HG02763 (cell line): ENCODE data around the gene TRAF3IP1.

Experiments
- ATAC-seq: cut with Tn5 transposase; IDR thresholded peaks from one replicate; pipeline ENCODE4 v1.9.1; 2021; ENCODE audit warnings: mild to moderate bottlenecking, moderate library complexity; ENCODE audit not compliant: unreplicated experiment

Gene TRAF3IP1

DNA sequence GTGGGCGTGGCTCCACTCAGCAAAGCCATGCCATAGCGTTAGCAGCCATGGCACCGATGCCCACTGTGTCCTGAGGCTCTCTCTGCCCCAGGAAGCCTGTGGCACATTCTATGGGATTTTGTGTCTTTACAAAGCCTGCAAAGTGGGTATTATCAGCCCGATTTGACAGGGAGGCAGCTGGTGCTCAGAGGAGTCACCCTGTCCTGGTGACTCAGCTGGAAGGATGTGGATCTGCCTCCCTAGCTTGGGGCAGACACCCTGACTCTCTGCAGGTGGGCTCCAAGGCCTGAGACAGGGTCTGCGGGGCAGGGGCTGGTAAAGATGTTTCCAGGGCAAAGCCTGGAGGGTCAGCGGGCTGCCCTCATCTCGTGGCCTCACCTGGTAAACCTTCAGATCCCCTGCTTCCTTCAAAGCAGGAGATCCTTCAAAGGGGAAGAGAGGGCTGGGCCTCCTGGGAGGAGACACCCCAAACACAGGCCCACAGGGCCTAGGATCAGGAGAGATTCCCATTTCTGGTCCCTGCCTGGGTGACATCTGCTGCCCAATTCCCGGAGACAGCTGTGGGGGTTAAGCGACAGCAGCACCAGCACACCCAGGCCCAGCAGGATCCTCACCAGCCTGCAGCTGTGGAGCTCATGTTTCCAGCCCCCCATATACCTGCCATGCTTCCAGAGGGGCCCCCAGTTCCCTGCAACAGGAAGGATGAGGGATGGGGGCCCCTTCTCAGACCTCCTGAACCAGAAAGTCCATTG, 103.4 kb downstream of the TRAF3IP1 start:
- ATAC-seq = no peak

DNA sequence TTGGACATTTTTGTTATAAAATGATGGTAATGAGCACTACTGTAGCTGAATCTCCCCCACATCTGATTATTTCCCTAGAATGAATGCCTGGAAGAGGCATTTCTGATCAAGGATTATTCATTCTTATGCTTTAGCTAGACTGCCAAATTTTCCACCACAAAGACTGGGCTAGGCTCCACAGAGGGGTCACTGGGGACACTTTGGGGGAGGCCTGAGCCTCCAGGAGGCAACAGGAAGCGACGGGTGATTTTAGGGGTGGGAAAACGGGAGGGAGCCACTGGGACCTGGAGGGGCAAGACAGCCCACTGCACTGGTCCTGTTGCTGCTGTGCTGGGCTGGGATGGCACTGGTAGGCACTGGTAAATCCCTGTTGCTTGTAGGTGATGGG, 104.0 kb downstream of the TRAF3IP1 start:
- ATAC-seq = no peak

DNA sequence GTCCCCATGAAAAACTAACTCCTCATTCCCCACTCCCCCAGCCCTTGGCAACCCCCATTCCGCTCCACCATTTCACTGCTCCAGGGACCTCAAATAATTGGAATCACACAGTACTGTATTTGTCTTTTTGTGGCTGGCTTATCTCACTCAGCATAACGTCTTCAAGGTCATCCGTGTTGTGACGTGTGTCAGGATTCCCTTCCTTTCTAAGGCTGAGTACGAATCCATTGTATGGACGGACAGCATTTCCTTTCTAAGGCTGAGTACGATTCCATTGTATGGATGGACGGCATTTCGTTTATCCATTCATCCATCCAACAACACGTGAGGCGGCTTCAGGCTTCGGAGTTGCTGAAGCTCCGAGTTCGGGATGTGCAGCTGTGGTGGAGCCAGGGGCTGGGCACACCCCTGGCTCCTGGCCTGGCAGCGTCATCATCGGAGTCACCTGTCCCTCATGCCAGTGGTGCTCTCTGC, 105.2 kb downstream of the TRAF3IP1 start:
- ATAC-seq = no peak

DNA sequence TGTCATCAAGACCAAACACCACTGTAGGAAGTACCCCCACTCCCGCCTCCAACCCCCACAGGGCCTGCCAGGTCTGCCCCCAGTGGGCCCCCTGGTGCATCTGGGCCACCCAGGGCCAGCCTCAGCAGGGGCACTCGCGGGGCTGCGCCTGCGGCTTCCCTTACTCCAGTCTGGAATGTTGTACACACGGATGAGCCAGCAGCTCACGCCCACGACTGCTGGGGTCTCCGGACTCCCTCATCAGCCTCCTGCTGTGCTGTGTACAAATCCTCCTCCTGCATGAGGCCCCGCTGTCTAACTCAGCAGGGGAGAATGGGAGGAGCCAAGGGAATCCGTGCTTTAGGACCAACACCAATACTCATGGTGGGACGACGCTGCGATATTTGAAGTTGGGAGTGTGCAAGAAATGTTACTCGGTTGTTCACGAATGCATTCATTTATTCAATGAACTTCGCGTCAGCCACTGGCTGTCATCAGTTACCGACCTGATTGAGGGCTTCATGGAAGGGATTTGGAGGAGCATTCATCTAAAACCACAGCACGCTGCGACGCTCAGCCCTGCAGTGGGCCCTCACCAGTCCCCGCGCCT, 105.8 kb downstream of the TRAF3IP1 start:
- peak; percentile 1 for ATAC-seq

DNA sequence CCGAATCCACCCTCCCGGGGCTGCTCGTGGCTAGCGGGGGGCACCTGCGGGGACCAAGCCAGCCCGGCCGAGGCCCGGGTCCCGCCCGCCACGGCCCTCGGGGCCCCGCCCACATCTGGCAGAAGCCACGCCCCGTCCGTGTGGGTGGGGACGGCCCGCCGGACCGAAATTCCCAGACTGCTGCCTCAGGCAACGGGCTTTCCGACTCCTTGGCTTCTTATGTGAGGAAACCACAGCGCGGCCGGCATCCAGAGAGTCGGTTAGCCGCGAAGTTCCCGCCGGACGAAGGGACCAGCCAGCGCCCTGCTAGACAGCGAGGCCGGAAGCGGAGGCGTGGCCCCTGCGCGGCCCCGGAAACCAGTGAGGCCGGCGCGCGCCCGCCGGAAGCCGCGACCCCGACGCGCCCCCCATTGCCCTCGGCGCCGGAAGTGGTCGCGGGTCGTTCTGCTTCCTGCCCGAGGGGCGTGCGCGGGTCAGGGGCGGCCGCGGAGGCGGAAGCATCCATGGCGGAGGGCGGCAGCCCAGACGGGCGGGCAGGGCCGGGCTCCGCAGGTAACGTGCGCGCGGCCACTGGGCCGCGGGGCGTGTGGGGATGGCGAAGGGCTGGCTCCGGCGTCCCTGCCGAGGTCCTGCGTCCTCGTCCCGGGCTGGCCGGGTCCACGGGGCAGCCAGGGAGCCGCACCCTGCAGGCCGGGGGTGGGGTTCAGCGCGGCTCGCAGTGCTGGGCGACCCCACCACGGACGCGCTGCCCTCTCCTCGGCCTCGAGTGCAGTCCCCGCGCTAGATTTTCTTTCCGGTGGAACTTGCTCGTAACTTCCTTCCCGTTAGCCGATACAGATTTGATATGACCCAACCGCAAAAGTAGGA, 106.5 kb downstream of the TRAF3IP1 start, which contains the start of gene ASB1:
TSS of gene ASB1 (plus strand) at position 360 of the 867 bp plus-strand sequence. CDS start at position 504, 144 bp downstream.
- peak; percentile 85 for ATAC-seq

DNA sequence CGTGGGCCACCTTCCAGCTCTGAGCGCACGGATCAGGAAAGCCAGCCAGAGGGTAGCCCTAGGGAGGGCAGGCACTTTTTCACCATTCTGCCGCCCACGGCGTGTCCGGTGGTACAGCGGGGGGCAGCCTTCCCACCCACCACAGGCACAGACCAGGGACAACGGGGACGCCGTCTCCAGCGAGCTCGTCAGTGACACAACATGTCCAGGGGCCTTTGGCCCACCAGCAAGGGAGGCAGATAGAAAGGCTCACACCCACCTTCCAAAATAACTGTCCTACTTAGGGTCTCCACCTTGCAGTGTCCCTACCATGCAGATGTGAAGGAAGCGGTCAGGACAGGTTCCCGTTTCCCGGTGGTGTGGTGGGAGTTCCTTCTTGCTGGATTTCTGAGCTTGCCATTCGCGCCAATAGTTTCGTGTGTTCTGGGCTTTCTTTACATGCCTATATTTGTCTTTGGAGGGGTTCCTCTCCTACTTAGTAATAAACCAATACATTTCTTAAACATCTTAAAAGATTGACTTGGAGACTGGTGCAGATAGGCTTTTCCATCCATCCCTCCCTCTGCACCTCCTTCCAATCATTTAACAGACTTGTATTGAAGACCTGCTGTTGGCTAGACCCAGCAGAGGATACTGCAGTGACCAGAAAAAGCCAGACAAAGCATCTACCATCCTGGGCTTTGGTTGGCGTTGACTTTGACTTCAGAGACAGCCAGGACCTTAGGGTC, 107.3 kb downstream of the TRAF3IP1 start:
- no peak for ATAC-seq

DNA sequence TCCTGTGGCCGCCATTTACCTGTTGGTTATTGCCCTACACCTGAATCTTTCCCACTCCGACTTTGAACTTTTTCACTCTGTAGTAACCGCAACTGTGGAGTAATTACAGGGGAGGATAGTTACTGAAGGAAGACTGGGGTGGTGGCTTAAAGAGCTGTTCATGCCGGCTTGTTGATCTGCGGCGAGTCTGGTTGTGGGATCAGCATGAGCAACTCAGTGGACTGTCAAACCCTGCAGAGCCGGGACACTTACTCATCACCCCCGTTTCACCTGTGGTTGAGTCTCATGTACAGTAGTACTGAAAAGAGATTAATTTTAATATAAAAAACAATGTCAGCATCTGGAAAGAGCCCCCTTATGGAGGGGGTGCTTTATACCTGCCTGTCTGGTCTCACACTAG, 108.5 kb downstream of the TRAF3IP1 start:
- no peak for ATAC-seq

DNA sequence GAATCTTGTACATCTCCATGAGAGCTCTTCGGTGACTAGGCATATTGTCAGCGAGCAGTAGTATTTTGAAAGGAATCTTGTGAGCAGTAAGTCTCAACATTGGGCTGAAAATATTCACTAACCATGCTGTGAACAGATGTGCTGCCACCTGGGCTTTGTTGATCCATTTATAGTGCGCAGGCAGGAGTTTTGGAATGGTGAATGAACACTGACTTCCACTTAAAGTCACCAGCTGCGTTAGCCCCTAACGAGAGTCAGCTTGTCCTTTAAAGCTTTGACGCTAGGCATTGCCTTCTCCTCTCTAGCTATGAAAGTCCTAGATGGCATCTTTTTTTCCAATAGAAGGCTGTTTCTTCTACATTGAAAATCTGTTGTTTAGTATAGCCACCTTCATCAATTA, 110.5 kb downstream of the TRAF3IP1 start:
- no peak for ATAC-seq

DNA sequence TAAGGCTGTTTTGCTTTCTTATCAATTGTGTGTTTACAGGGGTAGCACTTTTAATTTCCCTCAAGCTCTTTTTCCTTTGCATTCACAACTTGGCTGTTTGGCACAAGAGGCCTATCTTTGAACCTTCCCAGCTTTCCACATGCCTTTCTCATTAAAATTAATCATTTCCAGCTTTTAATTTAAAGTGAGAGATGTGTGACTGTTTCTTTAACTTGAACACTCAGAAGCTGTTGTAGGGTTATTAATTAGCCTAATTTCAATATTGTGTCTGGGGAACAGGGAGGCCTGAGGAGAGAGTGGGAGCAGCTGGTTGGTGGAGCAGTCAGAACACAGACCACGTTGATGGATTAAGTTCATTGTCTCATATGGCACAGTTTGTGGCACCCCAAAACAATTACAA, 111.1 kb downstream of the TRAF3IP1 start:
- no peak for ATAC-seq

DNA sequence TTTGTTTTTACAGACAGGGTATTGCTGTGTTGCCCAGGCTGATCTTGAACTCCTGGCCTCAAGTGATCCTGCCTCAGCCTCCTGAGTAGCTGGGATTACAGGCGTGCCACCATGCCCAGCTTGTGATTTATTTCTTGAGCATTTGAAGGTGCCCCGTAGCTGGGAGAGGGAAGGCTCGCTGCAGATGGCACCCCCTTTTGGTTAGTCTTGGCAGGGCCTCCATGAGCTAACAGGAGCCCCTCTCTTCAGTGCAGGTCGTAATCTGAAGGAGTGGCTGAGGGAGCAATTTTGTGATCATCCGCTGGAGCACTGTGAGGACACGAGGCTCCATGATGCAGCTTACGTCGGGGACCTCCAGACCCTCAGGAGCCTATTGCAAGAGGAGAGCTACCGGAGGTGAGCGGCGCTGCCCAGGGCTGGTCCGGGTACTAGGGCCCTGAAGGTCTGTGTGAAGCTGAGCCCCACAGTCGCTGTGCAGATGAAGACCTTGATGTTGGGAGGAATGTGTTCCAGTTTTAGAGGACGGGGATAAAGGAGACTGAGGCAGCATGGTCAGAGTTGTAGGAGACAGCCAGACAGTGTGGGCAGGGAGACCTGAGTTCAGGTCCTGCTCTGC, 113.1 kb downstream of the TRAF3IP1 start:
- ATAC-seq = no peak

DNA sequence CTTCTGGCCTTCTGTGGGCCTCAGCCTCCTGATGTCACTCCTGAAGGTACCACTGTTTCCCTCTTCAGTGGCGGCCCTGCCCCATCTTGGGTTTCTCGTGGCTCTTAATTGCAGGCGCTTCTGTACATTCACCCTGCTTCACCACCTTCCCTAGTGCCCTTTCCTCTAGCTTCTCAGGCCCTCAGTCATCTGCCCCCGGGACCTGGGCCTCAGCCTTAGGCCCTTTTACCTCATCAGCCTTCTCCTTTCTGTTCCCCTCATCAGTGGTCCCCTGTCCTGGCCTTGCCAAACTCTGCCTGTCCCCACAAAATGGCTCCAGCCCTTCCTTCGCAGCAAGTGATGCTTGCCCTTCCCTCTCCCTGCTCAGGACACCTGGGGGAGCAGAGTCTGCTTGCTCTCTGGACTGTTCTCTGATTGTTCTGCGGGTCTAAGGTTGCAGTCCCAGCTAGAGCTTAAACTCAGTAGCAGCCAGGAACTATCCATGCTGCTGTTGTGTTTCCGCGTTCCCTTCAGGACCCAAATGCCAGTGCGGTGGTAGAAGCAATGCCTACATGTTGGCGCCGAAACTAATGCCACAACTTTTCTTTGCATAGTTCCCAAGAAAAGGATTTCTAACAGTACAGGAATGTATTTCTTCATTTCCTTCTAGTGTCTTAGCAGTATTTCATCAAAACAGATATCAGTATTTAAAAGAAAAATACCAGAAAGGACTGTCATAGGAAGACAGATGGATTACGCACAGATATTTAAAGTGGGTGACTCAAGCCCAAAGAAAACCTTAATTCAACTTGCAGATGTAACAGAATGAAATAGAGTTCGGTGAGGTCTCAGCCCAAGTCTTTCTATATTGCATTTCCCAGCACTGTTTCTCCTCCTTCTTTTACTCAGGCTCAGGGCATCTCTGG, 113.9 kb downstream of the TRAF3IP1 start:
- ATAC-seq = no peak

DNA sequence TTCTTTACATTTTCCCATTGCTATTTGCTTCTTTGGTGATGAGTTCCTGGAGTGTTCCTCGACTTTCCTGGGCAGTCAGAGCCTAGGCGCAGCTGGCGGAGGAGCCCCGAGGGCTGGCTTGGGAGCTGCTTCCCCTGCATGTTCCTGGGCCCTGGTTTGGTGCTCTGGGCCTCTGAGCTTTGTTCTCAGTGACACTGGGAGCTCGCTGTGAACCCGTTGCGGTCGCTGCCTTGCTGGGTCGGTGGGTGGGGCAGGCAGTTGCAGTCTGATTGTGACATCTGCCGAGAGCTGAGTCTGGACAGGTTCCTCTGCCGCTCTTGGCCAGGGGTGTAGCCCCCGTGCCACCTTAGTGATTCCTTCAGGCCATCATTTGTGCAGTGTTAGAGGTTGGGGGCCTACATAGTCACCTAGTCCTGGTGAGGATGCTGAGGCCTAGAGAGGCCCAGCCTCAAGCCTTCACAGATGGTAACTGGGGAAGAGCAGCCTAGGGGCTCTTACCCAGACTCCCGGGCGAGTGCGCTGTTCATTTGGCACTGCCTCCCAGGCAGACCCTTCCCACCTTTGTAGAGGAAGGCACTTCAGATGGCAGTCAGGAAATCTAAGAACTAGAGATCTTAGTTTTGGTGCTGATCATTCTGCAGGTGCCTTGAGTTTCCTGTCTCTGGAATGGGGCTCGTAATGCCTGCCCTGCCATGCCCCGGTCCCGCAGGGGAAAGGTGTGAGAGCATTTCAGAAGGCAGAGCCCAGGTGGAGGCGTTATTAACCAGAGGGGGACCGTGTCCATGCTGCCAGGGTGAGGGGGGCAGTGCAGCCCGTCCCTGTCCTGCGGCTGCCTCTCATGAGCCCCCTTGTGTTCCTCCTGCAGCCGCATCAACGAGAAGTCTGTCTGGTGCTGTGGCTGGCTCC, 114.8 kb downstream of the TRAF3IP1 start:
- ATAC-seq = no peak

DNA sequence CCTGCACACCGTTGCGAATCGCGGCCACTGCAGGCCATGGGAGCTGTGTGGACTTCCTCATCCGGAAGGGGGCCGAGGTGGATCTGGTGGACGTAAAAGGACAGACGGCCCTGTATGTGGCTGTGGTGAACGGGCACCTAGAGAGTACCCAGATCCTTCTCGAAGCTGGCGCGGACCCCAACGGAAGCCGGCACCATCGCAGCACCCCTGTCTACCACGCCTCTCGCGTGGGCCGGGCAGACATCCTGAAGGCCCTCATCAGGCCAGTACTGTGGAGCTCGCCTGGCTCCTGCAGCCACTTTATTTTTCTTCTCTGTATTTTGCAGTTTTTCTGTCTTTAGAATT, 115.4 kb downstream of the TRAF3IP1 start:
- ATAC-seq = no peak

DNA sequence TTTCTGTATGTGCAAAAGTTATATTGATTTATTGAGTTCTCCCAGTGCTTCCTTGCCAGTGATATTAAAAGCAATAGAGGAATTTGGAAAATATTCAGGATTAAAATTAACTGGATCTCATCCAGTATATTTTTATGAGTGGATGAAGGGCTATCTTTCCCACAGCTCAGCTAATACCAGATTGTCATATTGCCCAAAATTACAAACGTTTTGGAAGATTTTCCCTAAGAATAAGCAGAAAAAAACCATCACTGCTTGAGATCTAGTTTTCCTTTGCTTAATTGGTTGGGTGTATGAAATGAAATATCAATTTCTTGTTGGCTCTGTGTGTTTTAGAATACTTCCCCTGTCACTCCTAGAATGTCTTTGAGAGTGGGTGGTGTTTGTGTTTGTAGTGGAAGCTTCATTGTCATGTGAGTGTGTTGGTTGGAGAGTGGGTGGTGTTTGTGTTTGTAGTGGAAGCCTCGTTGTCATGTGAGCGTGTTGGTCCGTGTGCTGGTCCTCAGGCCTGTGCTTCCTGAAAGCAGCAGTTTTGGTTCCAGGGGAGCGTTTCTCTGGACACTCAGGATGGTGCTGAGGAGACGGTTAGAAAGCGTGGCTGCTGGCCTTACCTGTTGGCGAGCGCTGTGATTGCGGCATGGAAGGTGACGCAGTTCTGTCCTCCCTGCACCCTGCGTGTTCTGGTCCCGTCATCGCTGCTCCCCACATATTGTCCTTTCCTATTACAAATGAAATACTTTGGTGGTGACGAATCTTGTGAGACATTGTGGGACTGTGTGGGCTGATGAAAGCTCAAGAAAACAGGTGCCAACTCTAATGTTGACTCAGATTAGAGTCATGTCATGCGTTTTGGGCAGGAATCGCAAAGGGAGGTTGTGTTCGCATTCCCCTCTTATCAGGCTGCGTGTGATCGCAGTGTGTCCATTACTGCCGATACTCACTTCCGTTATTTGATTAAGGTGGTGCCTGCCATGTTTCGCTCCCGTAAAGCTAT, 118.8 kb downstream of the TRAF3IP1 start:
- no peak for ATAC-seq

DNA sequence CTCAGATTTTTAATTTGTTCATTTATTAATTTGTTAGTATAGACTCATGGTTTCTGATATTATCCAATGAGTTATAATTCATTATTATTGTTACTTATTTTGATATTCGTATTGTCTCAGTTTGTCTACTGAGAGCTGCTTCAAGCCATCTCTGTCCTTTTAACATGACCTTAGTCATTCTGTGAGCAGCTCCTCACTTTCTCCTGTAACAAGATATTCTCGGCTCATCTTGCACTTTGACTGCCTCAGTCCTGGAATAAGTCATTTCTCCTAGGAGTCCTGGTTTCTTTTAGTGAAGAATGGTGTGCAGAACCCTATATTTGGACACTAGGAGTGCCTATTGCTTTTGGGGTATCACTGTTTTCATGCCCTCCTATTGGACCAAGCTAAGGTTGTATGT, 119.6 kb downstream of the TRAF3IP1 start:
- ATAC-seq = no peak

DNA sequence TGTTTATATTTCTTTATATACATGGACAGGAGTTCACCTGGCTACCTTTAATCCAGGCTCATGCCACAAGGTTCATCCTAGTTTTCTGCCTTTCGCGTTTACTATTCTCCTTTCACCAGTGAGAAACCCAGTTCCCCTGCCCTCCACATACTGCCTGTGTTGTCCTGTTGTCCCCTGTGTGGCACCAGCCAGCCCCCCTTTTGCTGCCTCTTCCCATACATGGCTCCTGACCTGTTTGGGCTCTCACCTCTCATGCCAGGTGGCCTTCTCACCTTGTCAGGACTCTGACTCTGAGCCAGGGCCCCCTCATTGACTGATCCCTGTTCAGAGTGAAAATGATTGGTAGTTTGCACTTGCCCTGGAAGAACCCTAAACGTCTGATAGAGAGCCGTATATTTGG, 120.0 kb downstream of the TRAF3IP1 start:
- no peak for ATAC-seq

DNA sequence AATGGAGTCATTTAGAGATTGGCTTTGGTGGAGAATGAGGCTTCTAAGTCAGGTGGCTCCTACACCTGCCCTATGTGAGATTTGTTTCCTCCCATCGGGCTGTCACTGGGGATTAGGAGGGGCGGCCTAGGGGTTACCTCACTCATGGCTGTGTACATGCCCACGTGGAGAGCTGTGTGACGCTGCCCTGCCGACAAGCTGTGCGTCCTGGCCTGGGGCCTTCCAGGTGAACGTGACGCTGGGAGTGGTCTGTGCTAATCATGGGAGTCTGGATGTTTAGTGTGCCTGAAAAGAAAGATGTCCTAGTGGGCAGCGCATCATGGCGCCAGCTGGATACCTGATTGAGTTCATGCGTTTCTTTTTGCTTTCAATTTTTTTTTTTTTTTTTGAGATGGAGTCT, 120.4 kb downstream of the TRAF3IP1 start:
- no peak for ATAC-seq
